Activated T-cell treated with anti-CD3 and anti-CD28 coated beads, Interleukin-2, amount 50 U/mL, for 4 hours (primary cell): Measurements from ENCODE around the gene ZBTB21. TPM values are rescaled to one million over a fixed set of nuclear protein-coding genes. Genes with fewer than 3 reads are reported as not detected.
"Not testable (repeated sequence)": the region's sequence is repeated elsewhere in the genome, so short reads cannot be mapped to it uniquely, and the experiment has no call there.

Experiments used
- ATAC-seq, 2 donors: fragments of 200-7000 bp; cut with Tn5 transposase; one replicate each; pipeline ENCODE4 v1.10.0; 2021
- DNase-seq: peaks from one replicate; pipeline ENCODE4 v3.0.0-alpha.2; 2020
- H3K27me3 Mint-ChIP-seq: one replicate; pipeline ENCODE4 v1.8.0; 2021; ENCODE audit warnings: low read depth, mixed read lengths
- H3K36me3 Mint-ChIP-seq: one replicate; pipeline ENCODE4 v1.8.0; 2022; ENCODE audit warnings: mixed read lengths; ENCODE audit not compliant: insufficient read depth
- H3K4me1 Mint-ChIP-seq: one replicate; pipeline ENCODE4 v1.8.0; 2021; ENCODE audit warnings: low read depth, mixed read lengths
- H3K4me3 Mint-ChIP-seq: one replicate; pipeline ENCODE4 v1.8.0; 2021; ENCODE audit warnings: mild to moderate bottlenecking, moderate library complexity, mixed read lengths
- H3K9me3 Mint-ChIP-seq: one replicate; pipeline ENCODE4 v1.8.0; 2021; ENCODE audit warnings: mixed read lengths
- total RNA-seq, 3 donors: library from RNA; stranded (reverse); gene quantifications; one replicate each; pipeline ENCODE4 v1.2.1, GENCODE V29; 2021

Gene ZBTB21
- total RNA-seq, 3 donors from 2014 or later: 25.6 to 33.7 (median 27.2) TPM

GRCh38 chr21:41954654-41955499, 55.3 kb downstream of the ZBTB21 start:
- DNase-seq: no peak
- Mint-ChIP-seq H3K4me1 (peaks cover 10% of the 10 kb centered on the region), H3K4me3 (peak overlapping the region; percentile 59), H3K36me3 (no peaks in the 10 kb centered on the region), H3K9me3 (no peaks in the 10 kb centered on the region), H3K27me3 (peaks cover 22% of the 10 kb centered on the region)
- no peak for ATAC-seq

GRCh38 chr21:41953831-41954653, 56.1 kb downstream of the ZBTB21 start, which contains the start of gene C2CD2:
Gene C2CD2 (minus strand): TSS chr21:41954018. CDS start chr21:41953648, 370 bp downstream.
- Mint-ChIP-seq H3K4me1 (peaks cover 10% of the 10 kb centered on the region), H3K9me3 (no peaks in the 10 kb centered on the region), H3K27me3 (peaks cover 22% of the 10 kb centered on the region), H3K36me3 (no peaks in the 10 kb centered on the region), H3K4me3 (peak within 1 kb of the TSS; percentile 59)
- peak; percentile 56 to 62 for ATAC-seq
- no peak for DNase-seq

- no peaks in the 10 kb centered on the region for H3K9me3 Mint-ChIP-seq
- H3K4me1 Mint-ChIP-seq: peaks cover 10% of the 10 kb centered on the region
- DNase-seq: no peak
- peak overlapping the region; percentile 46 for H3K4me3 Mint-ChIP-seq
- no peaks in the 10 kb centered on the region for H3K36me3 Mint-ChIP-seq
- peaks cover 22% of the 10 kb centered on the region for H3K27me3 Mint-ChIP-seq
- ATAC-seq: peak; percentile 29 to 32
Measured at GRCh38 chr21:41953249-41953830, 56.8 kb downstream of the ZBTB21 start.

- peaks cover 22% of the 10 kb centered on the region for H3K27me3 Mint-ChIP-seq
- peaks cover 10% of the 10 kb centered on the region for H3K4me1 Mint-ChIP-seq
- peak overlapping the region; percentile 46 for H3K4me3 Mint-ChIP-seq
- no peaks in the 10 kb centered on the region for H3K9me3 Mint-ChIP-seq
- DNase-seq (no peak), ATAC-seq (no peak)
- no peaks in the 10 kb centered on the region for H3K36me3 Mint-ChIP-seq
Measured at GRCh38 chr21:41952568-41953248, 57.5 kb downstream of the ZBTB21 start.

- peaks cover 10% of the 10 kb centered on the region for H3K4me1 Mint-ChIP-seq
- no peaks in the 10 kb centered on the region for H3K9me3 Mint-ChIP-seq
- ATAC-seq: no peak
- DNase-seq: no peak
- H3K4me3 Mint-ChIP-seq: peak overlapping the region; percentile 46
- peaks cover 20% of the 10 kb centered on the region for H3K27me3 Mint-ChIP-seq
- H3K36me3 Mint-ChIP-seq: no peaks in the 10 kb centered on the region
Measured at GRCh38 chr21:41951876-41952567, 58.1 kb downstream of the ZBTB21 start.

GRCh38 chr21:41950941-41951351, 59.2 kb downstream of the ZBTB21 start:
- Mint-ChIP-seq H3K36me3 (no peaks in the 10 kb centered on the region), H3K9me3 (no peaks in the 10 kb centered on the region), H3K4me1 (peaks cover 10% of the 10 kb centered on the region), H3K27me3 (peaks cover 18% of the 10 kb centered on the region), H3K4me3 (no peak overlapping the region)
- ATAC-seq: no peak
- DNase-seq: no peak

- ATAC-seq, DNase-seq, H3K4me3 Mint-ChIP-seq, H3K9me3 Mint-ChIP-seq, H3K4me1 Mint-ChIP-seq, H3K36me3 Mint-ChIP-seq: not testable (repeated sequence)
- H3K27me3 Mint-ChIP-seq: peaks cover 11% of the 10 kb centered on the region
Measured at GRCh38 chr21:41949631-41950030, 60.5 kb downstream of the ZBTB21 start.

GRCh38 chr21:41948901-41949300, 61.3 kb downstream of the ZBTB21 start:
- H3K4me3 Mint-ChIP-seq: no peak overlapping the region
- no peaks in the 10 kb centered on the region for H3K9me3 Mint-ChIP-seq
- peaks cover 6% of the 10 kb centered on the region for H3K27me3 Mint-ChIP-seq
- H3K4me1 Mint-ChIP-seq: peaks cover 3% of the 10 kb centered on the region
- DNase-seq (no peak), ATAC-seq (no peak)
- no peaks in the 10 kb centered on the region for H3K36me3 Mint-ChIP-seq

- H3K27me3 Mint-ChIP-seq: peaks cover 6% of the 10 kb centered on the region
- no peak for DNase-seq
- no peaks in the 10 kb centered on the region for H3K9me3 Mint-ChIP-seq
- no peak for ATAC-seq
- no peak overlapping the region for H3K4me3 Mint-ChIP-seq
- H3K4me1 Mint-ChIP-seq: peaks cover 3% of the 10 kb centered on the region
- H3K36me3 Mint-ChIP-seq: no peaks in the 10 kb centered on the region
Measured at GRCh38 chr21:41948078-41948895, 61.9 kb downstream of the ZBTB21 start.

GRCh38 chr21:41945982-41946381, 64.2 kb downstream of the ZBTB21 start:
- Mint-ChIP-seq H3K4me1 (no peaks in the 10 kb centered on the region), H3K4me3 (no peak overlapping the region), H3K9me3 (no peaks in the 10 kb centered on the region), H3K27me3 (no peaks in the 10 kb centered on the region), H3K36me3 (no peaks in the 10 kb centered on the region)
- ATAC-seq (no peak), DNase-seq (no peak)

GRCh38 chr21:41943851-41944250, 66.3 kb downstream of the ZBTB21 start:
- H3K9me3 Mint-ChIP-seq: no peaks in the 10 kb centered on the region
- H3K27me3 Mint-ChIP-seq: no peaks in the 10 kb centered on the region
- H3K36me3 Mint-ChIP-seq: no peaks in the 10 kb centered on the region
- H3K4me3 Mint-ChIP-seq: no peak overlapping the region
- H3K4me1 Mint-ChIP-seq: no peaks in the 10 kb centered on the region
- ATAC-seq (no peak), DNase-seq (no peak)

- H3K27me3 Mint-ChIP-seq: no peaks in the 10 kb centered on the region
- H3K4me3 Mint-ChIP-seq: no peak overlapping the region
- no peak for DNase-seq
- no peaks in the 10 kb centered on the region for H3K36me3 Mint-ChIP-seq
- no peaks in the 10 kb centered on the region for H3K4me1 Mint-ChIP-seq
- no peaks in the 10 kb centered on the region for H3K9me3 Mint-ChIP-seq
- no peak for ATAC-seq
Measured at GRCh38 chr21:41942457-41942856, 67.7 kb downstream of the ZBTB21 start.

- DNase-seq (no peak), ATAC-seq (no peak)
- Mint-ChIP-seq H3K27me3 (no peaks in the 10 kb centered on the region), H3K4me1 (no peaks in the 10 kb centered on the region), H3K4me3 (no peak overlapping the region), H3K9me3 (no peaks in the 10 kb centered on the region), H3K36me3 (no peaks in the 10 kb centered on the region)
Measured at GRCh38 chr21:41941941-41942340, 68.2 kb downstream of the ZBTB21 start.
